8988T (cell line): ENCODE data around the gene FZD4.
"Not testable (repeated sequence)": the region's sequence is repeated elsewhere in the genome, so short reads cannot be mapped to it uniquely, and the experiment has no call there.

Experiments used
- DNase-seq: peaks from one replicate; pipeline ENCODE4 v3.0.0; 2011

Gene FZD4

DNA sequence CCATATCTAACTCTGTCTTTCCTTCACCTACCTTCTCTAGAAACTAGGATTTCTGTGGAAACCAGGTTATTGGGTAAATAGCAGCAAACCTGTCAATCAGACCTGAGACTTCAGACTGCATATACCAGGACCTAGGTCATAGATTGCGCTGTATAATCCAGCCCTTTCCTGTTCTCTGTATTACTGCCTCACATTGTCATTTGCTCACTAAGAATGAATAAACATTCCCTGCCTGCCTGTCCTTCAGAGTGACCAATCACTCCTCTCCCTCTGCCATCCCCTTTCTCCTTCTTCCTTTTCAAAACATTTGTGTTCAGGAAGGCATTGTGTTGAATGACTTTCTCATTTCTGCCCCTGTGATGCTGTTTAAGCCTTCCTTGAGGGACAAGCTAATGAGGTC is 14.1 kb upstream of the FZD4 start:
- DNase-seq: no peak

DNA sequence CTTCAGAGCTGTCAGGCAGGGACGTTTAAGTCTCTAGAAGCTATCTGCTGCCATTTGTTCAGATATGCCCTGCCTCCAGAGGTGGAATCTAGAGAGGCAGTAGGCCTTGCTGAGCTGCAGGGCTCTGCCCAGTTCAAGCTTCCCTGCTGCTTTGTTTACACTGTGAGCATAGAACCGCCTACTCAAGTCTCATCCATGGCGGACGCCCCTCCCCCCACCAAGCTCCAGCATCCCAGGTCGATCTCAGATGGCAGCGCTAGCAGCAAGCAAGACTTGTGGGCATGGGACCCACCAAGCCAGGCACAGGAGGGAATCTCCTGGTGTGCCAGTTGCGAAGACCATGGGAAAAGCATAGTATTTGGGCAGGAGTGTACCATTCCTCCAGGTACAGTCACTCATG is 12.4 kb upstream of the FZD4 start:
- not testable (repeated sequence) for DNase-seq

DNA sequence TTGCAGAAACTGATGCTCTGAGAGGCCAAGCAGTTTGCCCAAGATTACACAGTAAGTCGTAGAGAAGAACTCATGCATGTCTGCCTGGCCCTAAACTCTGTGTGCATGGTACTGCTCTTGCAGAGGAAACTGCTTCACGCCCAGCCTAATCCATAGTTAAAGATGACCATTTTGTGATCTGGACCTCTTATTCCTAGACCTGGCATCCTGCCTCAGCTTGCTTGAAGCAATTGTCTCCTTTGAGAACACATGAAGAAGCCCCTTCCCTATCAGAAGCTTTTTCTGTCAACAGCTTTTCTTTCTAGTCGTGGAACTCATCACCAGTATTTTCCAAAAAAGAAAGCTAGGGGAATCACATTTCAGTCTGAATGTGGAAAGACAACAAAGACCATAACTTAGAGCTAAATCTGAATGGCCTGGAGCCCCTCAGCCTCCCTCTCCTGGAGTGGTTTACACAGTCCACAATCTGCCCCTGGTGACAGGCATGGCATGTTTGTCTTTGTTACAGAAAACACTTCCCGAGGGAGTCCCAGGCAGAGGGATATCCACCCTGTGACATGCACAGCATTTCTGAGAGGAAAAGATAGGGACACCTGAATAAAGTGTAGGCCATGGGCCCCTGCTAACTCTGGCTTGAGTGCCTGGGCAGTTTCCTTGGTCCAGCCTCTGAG is 2.9 kb upstream of the FZD4 start:
- no peak for DNase-seq

DNA sequence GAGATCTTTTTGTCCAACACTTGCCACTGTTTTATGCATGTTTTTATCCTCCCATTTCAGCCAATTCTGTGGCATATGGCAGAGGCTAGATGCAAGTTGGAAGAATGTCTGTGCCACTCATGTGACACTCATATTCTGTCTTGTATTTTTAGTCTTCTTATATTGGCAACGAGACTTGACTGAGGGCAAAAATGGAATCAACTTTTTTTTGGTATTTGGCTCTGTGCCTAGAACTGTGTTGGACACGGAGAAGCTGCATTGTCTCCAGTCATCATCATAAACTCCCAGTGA is 1.7 kb upstream of the FZD4 start:
- DNase-seq: no peak

DNA sequence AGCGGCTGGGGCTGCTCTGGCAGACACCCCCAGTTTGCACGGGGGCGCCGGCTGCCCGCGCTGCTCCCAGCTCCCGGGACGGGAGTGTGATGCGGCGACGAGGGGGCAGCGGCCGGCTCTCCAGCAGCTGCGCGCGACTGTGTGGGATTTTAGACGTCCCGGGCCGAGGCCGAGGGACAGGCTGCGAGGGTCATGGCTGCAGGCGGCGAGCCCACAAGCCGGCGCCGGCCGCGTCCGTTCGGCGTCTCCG is 159 bp downstream of the FZD4 start:
- DNase-seq: no peak

DNA sequence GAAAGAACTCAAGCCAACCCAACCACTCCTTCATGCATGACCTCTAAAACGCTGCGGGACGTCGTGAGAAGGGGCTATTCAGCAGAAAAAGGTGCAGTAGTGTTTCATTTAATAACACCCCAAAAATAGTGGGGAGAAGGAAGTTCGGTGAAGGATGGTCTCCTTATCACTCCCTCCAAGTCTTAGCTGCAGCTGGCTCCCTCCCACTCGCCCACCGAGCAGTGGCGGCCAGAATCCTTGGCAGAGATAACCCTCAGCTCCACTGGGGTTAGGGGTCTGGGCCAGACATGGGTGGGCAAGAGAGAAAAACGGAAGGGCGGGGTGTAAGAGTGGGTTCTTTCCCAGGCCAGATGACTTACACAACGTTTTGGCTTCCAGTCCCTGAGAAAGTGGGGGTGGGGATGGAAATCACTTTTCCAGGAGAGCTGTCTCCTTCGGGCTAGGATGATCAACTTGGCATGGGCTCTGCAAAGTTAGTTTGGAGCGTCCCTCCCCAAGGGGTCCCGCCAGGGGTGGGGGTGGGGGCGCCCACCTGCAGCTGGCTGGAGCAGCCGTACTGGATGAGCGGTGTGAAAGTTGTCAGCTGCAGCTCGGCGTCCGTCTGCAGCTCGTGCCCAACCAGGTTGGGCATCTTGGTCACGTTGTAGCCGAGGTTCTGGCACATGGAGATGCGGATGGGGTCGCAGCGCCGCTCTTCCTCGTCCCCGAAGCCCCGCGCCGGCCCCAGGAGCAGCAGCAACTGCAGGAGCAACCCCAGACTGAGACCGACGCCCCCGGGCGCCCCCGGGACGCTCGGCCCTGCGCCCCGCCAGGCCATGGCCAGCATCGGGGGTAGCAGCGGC is 705 bp downstream of the FZD4 start:
- DNase-seq: no peak

DNA sequence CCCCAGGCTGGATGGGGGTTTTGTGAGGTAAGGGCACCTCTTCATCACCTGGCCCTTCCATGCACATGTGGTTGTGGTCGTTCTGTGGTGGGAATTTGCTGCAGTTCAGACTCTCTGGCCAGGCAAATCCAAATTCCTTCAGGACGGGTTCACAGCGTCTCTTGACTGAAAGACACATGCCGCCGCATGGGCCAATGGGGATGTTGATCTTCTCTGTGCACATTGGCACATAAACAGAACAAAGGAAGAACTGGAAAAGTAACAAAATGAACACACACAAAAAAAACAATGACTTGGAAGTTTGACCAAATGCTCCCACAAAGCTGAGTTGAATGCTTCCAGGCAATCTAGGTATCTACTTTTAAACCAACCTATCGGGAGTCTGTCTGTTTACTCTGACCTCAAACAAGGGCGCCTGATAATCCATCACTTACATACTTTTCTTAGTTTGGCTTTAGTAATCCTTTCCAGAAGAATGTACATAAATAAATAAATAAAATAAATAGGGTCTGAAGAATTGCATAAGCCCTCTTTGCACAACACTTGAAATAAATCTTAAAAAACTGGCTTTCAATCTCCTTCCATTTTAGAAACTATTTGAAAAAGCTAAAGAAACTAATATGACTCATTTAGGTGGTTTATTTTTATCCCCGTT is 2.8 kb downstream of the FZD4 start:
- no peak for DNase-seq

DNA sequence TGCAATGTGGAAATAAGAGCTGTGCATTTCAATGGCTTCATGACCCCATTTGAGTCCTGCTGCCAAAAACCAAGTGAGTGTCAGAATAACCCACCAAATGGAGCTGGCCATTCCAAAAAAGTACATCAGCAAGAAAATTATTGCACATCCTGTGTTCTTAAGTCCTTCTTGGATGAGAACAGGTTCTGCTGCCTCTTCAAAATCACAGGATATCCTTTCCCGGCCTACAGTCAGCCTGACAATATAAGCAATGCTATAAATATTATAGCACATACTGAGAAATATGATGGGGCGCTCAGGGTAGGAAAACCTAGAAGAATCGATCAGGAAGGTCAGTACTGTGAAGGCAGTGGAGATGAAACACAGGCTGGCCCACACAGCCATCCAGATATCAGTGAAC is 3.5 kb downstream of the FZD4 start:
- no peak for DNase-seq

DNA sequence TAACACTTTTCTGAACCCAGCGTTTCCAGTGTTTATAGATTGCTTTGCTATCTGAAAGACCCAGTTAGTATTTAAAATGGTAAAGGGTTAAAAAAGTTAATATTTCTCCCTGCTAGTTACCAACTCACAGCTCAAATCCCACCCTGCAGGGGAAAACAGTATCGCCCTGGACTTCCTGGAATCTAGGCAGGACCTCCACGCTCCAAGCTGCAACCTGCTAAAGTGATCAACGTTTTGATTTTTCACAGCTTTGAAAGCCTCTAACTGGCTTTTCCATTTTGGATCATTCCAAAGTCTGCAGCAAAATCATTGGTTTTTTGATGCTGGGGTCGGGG is 4.6 kb downstream of the FZD4 start:
- DNase-seq: no peak

DNA sequence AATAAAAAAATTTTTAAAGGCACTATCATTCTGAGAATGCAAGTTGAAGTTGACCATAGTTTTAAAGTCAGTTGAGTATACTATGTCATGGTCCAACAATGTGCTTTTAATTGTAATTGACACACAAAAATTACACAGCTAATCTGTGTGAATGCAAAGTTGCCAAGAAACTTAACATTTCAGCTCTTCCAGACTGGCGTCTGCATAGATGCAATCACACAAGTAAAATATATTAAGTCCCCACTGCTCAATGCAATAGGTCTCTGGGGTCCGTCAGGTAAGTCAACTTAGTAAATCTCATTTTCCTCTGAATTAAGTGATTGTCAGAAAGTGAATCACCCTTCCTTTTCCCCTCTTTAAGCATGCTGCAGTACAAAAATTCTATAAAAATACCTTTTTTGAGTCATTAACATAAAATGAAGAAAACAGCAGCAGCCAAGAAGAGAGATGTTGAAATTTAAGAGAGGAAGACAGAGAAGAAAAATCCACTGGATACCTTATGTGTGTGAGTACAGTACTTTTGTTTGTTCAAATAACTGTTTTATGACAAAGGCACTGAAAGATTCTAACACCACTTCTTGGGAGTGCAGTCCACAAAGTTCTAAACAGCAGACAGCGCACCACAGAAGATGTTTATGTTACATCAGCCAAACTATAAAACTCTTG is 5.1 kb downstream of the FZD4 start:
- no peak for DNase-seq

DNA sequence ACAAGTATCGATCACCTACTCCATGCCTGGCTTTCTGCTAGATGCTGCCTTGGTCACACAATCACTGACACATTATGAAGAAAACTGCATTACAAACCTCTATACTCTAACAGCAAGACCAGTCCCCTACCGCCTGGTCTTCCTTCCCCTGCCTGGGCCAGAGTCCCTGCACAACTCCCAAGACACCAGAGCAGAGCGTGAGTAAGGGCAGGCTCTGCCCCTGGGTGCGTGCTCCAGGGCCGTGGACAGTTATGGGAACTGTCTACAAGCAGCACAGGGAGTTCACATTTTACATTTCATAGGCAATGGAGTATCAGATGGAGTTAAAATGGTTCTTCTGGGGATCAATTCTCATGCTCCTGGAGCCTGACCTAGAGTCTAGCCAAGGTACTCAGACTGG is 6.5 kb downstream of the FZD4 start:
- DNase-seq: no peak

DNA sequence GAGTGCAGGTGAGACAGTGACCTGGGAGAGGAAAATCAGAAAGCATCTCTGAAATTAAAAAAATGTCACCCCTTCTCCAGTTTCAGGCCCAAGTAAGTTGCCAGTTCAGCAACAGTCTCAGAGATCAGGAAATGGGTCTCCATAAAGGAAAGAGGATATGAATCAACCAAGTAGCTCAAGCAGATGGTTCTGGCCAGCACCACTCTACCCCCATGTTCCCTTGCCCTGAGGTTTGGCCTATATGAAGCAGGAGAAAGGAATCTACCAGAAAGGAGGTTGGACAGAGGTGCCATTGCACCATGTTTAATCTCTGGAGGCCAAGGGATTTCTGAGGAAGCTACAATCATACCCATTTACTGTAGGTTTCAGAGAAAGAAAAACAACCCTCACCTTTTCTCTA is 7.7 kb downstream of the FZD4 start:
- no peak for DNase-seq

DNA sequence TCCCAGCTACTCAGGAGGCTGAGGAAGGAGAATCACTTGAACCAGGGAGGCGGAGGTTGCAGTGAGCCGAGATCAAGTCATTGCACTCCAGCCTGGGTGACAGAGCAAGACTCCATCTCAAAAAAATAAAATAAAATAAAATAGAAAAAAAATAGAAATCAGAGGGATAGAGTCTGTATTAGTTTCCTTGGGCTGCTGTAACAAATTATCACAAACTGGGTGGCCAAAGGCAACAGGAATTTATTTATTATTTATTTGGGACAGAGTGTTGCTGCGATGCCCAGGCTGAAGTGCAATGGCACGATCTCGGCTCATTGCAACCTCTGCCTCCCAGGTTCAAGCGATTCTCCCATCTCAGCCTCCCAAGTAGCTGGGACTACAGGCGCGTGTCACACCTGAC is 11.7 kb downstream of the FZD4 start:
- not testable (repeated sequence) for DNase-seq

DNA sequence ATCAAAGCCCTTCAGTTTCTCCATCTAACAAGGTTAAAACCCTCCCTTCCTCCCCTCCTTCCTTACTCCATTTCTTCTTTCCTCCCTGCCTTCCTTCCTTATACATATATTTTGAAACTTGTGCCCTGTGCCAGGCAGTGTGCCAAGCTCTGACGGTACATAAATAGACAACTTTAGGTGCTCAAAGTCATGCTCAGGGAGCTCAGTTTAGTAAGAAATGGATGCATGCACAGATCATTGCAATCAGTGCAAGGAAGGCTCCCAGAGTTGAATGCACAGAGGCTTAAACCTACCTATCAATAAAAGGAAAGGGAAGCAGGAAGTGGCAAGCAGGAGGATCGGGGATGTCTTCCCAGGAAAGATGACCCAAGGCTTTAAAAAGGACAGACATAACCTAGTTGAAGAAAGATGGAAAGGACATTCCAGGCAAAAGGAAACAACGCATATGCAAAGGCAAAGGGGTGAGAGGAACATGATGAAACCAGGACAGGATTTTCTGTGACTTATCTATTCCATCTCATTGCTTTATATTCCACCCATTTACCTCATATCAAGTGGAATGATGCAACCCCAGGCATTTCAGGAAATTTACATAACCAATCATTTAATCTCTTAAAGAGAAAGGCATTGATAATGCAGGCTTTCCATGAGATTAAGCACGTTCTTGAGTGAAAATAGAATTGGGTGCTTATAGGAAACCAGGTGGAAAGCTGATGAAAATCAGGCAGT is 13.2 kb downstream of the FZD4 start:
- no peak for DNase-seq

DNA sequence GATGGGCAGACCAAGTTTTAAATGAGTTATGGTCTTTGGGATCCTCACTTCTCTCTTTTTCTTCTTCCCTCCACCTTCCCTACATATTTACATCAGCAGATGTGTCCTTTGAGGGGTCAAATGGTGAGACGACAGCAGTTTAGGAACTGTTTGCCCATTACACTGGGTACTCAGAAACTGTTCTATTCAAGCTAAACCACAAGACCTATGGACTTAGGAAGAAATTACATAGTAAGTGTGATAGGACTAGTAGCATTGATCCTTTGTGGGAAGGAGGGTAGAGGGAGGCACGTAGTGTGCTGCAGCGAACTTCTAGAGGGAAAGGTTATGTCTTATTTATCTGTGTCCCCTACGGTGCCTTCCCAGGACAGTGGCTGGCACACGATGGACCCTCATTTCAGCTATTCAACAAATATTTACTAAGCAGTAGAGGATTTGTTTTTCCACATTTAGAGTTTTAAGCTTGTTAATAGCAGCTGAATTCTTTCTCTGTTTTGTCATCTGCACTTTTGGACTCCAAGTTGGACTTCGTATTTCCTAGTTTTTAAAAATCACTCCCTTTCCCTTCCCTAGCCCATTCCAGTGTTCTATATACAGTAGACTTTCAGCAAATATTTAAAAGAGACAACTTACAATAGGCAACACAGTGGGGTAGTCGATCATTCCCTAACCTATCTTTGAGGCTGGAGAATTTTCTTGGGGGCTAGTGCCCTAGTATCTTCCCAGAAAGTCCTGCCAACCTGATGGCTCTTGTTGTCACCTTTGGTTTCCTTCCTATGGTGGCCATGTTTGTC is 13.9 kb downstream of the FZD4 start:
- DNase-seq: no peak

DNA sequence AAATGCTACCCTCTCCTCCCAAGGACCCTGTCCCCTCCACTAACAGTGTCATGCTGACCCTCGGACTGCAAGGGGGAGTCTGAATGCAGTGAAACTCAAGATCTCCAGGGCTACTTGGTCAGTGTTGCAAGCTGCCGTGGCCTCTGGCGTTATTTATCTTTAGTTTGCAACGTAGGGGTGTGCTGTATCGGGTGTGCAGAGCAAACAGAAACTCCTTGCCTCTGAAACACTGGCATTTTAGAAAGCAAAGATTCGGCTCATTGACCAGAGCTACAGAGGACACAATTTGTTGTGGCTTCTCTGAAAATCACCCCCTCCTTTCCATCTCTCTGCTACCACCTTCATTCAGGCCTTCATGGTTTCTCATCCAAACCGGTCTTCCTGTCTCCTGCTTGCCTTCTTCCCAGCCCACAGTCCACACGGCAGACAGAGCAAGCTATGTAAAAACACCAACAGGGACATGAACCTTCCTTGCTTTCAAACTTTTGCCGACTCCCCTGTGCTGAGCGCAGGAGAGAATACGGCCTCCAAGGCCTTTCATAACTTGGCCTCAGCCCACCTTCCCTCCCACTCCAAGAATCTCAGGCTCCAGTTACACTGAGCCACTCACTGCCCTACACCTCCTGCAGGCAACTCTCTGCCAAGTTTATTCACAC is 14.9 kb downstream of the FZD4 start:
- no peak for DNase-seq

DNA sequence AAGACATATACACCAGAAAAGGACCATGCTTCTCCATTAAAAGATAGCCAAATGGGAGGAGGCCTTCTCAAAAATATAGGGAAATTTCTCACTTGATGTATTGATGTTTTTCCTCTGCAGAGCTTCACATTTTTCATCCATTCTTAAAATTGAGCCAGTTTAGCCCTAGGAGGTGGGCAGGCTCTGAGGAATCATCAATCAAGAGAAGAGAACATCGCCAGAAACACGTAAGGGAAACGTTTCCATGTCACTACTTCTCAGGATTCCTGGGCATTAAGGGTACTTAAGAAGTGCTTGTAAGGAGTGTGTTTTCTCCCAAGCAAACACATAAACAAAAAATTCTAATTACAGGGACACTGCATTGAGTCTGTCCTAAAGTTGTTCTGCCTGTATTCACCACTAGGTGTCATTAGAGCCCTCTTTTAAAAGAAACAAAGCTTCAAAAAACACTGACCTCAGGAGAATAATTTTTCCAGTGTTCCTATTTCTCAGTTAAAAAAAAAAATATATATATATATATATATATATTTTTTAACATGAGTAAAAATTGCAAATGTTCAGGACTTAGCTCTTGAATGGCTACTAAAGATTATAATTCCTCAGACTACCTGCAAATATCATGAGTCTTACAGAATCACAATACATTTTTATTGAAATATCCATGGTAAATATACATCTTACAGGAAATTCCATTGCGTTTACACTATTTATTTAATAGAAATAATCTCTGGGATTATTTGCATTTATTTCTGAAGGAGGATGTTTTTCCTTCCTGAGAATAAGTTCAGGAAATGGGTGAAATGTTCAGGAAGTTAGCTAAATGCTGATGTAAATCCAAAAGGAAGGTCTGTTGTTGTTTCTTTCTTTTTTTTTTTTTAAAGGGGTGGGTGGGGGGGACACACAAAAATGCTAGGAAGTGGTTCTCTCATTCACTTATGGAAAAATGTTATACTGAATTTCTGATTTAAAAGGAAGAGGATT is 16.0 kb downstream of the FZD4 start:
- DNase-seq: no peak

DNA sequence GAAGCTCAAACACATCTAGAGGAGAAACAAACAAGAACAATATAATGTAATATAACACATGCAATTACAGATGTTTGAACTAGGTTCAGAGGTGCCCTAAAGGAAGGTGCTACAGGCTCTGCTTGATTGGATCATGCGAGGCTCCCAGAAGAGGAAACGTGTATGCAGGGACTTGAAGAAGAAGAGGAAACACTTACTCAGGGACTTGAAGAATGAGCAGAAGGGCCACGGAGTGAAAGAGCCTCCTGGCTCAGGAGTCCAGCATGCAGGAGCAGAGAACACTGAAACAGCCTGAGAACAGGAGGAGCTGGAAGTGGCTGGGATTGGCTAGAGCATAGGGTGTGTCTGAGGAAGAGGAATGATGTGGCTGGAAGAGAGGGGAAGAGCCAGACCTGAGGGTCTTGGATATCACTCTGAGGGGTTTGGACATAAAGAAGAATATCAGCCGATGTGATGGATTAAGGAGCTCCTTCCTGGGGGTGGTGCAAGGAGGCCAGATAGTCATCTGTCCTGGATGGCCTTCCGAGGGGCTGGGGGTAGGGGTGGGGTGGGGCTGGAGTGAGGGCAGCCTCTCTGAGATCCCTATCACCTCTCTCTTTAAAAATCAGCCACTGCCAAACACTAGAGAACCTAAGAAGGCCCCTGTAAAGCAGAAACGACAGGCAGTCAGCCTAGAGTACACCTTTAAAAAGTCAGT is 16.8 kb downstream of the FZD4 start:
- DNase-seq: no peak

DNA sequence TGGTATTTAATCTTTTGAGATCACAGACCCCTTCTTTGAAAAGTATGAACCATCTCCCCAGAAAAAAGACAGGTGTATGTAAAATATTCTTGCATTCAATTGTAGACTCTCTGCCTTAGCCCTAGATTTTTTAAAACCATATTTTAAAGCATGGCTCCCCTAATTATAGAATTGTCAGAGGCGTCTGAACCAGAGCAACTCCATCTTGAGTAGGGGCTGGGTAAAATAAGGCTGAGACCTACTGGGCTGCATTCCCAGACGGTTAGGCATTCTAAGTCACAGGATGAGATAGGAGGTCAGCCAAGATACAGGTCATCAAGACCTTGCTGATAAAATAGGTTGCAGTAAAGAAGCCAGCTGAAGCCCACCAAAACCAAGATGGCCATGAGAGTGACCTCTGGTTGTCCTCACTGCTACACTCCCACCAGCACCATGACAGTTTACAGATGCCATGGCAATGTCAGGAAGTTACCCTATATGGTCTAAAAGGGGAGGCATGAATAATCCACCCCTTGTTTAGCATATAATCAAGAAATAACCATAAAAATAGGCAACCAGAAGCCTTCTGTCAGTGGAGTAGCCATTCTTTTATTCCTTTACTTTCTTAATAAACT is 17.9 kb downstream of the FZD4 start:
- not testable (repeated sequence) for DNase-seq
